ENCODE results near the gene C1orf50. TPM values are rescaled to one million over a fixed set of nuclear protein-coding genes. Genes with fewer than 3 reads are reported as not detected.

C1orf50 gene
- total RNA-seq, 1 experiment from 2014 or later = 8.3 TPM

DNA sequence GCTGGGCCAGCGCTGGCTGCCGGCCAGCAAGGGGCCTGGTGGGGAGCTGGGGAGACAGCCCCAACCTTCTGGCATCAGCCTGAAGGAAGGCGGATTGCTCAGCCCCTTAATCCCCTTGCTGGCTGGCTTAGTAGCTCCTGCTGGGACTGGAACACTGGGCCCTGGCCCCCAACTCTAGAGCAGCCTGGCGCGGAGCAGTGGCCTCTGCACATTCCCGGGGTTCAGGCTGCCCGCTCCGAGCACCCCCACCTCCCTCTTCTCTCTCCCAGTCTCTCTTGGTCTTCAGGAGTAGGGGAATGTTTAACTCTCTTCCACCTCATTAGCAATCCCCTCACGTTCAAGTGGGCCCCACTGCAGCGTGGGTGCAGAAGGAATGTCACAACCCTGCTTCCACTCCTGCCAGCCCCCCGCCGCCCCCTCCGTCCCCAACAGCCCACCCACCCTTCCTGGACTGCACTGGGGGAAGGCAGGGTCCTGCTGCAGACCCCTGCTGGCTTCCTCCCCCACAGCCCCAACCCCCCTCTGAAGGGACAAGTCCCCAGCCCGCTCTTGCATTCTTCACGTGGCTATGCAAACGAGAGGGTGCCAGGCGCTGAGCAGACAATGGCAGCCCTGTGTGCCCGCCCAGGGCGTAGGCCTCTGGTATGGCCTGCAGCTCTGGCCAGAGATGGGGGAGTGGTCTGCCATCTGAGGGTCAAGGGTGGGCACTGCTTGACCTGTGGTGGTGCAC, 26.0 kb upstream of the C1orf50 start:
- no peaks in the 10 kb centered on the region for H3K36me3 ChIP-seq (ENCODE audit: low read depth)
- no peaks in the 10 kb centered on the region for H3K79me2 ChIP-seq (ENCODE audit: low read depth)
- H4K20me1 ChIP-seq (ENCODE audit: insufficient read depth) = no peaks in the 10 kb centered on the region
- H2AFZ ChIP-seq = no peak overlapping the region
- H3K4me1 ChIP-seq (replicated peaks; ENCODE audit: insufficient read depth) = no peaks in the 10 kb centered on the region
- no peak for TF ChIP-seq EZH2 (IDR thresholded peaks at IDR 0.05; ENCODE audit: low read depth)
- no peak for TF ChIP-seq CTCF (conservative IDR thresholded peaks at IDR 0.05)
- no peaks in the 10 kb centered on the region for H3K9me3 ChIP-seq (ENCODE audit: insufficient read depth, low read depth)
- no peaks in the 10 kb centered on the region for H3K9me2 ChIP-seq (ENCODE audit: insufficient read depth)
- ChIA-PET POLR2A (ENCODE audit: unreplicated experiment) (no interaction called here), CTCF (no interaction called here)
- H3K27ac ChIP-seq = no peak overlapping the region
- no peak overlapping the region for H3K4me2 ChIP-seq
- H3F3A ChIP-seq (ENCODE audit: insufficient read depth, low read depth) = no peaks in the 10 kb centered on the region
- intact Hi-C loops (cut with micrococcal nuclease; ENCODE audit: unreplicated experiment) = no loop called here
- H3K27me3 ChIP-seq (ENCODE audit: insufficient read depth, low read depth) = no peaks in the 10 kb centered on the region
- H3K4me3 ChIP-seq = no peak overlapping the region
- no TSS peak for BruUV-seq (replicated peaks)
- no peak for DNase-seq

DNA sequence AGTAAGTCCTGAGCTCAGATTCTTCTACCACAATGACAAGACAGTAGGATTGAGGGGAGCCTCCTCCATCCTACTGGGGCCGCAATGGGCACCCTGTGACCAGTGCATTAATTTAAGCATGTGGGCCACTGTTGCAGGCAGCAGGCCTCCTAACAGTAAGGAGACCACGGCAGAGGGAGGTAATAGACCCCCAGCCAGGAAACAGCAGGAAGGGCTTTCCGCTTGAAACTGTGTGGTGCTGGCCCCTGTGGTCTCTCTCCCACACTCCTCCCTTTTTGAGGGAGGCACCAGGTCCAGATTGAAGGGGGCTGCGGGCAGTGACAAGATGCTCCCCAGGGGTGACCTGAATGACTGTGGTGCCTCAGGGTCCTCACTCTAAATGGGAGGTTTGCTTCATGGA, 25.3 kb upstream of the C1orf50 start:
- H3K27ac ChIP-seq = no peak overlapping the region
- TF ChIP-seq CTCF (conservative IDR thresholded peaks at IDR 0.05) (no peak), EZH2 (IDR thresholded peaks at IDR 0.05; ENCODE audit: low read depth) (no peak)
- H3K4me1 ChIP-seq (replicated peaks; ENCODE audit: insufficient read depth) = no peaks in the 10 kb centered on the region
- H3K9me2 ChIP-seq (ENCODE audit: insufficient read depth) = no peaks in the 10 kb centered on the region
- ChIA-PET POLR2A (ENCODE audit: unreplicated experiment) (no interaction called here), CTCF (no interaction called here)
- intact Hi-C loops (cut with micrococcal nuclease; ENCODE audit: unreplicated experiment) = no loop called here
- no peak overlapping the region for H3K4me3 ChIP-seq
- H3K79me2 ChIP-seq (ENCODE audit: low read depth) = no peaks in the 10 kb centered on the region
- DNase-seq = no peak
- H2AFZ ChIP-seq = no peak overlapping the region
- no peaks in the 10 kb centered on the region for H4K20me1 ChIP-seq (ENCODE audit: insufficient read depth)
- H3K9me3 ChIP-seq (ENCODE audit: insufficient read depth, low read depth) = no peaks in the 10 kb centered on the region
- H3F3A ChIP-seq (ENCODE audit: insufficient read depth, low read depth) = no peaks in the 10 kb centered on the region
- H3K27me3 ChIP-seq (ENCODE audit: insufficient read depth, low read depth) = no peaks in the 10 kb centered on the region
- no peaks in the 10 kb centered on the region for H3K36me3 ChIP-seq (ENCODE audit: low read depth)
- H3K4me2 ChIP-seq = no peak overlapping the region
- BruUV-seq (replicated peaks) = no TSS peak

DNA sequence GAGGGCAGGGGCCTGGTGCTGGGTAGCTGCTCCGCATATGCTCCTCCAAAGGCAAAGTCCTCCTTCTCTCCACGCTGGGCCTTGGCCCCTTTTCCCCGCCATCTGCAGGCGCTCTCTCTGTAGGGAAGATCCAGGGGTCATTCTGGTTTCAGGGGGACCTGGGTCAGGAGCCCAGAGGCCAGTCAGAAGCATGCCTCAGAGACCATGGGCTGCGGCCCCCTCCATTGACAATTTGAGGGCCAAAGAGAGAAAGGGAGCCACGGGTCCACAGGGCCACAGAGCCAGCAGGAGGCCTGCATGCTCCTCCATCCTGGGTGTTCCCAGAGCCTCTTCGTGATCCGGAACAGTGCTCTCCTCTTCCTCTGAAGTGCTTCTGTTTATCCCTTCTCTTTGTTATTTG, 24.9 kb upstream of the C1orf50 start:
- Histone ChIP-seq H3K27ac (no peak overlapping the region), H3K79me2 (ENCODE audit: low read depth) (no peaks in the 10 kb centered on the region), H3K4me1 (replicated peaks; ENCODE audit: insufficient read depth) (no peaks in the 10 kb centered on the region), H3K27me3 (ENCODE audit: insufficient read depth, low read depth) (no peaks in the 10 kb centered on the region), H2AFZ (no peak overlapping the region), H4K20me1 (ENCODE audit: insufficient read depth) (no peaks in the 10 kb centered on the region), H3K4me3 (no peak overlapping the region), H3K9me2 (ENCODE audit: insufficient read depth) (no peaks in the 10 kb centered on the region), H3K36me3 (ENCODE audit: low read depth) (no peaks in the 10 kb centered on the region), H3F3A (ENCODE audit: insufficient read depth, low read depth) (no peaks in the 10 kb centered on the region), H3K4me2 (no peak overlapping the region), H3K9me3 (ENCODE audit: insufficient read depth, low read depth) (no peaks in the 10 kb centered on the region)
- TF ChIP-seq CTCF (conservative IDR thresholded peaks at IDR 0.05) (no peak), EZH2 (IDR thresholded peaks at IDR 0.05; ENCODE audit: low read depth) (no peak)
- no peak for DNase-seq
- no TSS peak for BruUV-seq (replicated peaks)
- intact Hi-C loops (cut with micrococcal nuclease; ENCODE audit: unreplicated experiment) = no loop called here
- POLR2A ChIA-PET (ENCODE audit: unreplicated experiment) = no interaction called here
- CTCF ChIA-PET = no interaction called here

Measured in PC-9 (cell line).